GM23338 (cell line): Measurements from ENCODE around the gene FAM171A1.

Source experiments
- CREB1 ChIP-seq: fragments of 250-450 bp; sonication (Bioruptor Pico); IDR thresholded peaks from 2 replicates; pipeline ENCODE4 v1.5.0; 2020; ENCODE audit warnings: low read depth, mild to moderate bottlenecking, moderate library complexity
- CTCF ChIP-seq, 2 experiments: fragments of 200-600 bp in 1 of 2; sonication (generic) in 1 of 2; conservative IDR thresholded peaks; 2 replicates each; pipeline versions ENCODE4 v1.5.1 to v1.6.1; 2016 to 2017; ENCODE audit warnings: antibody characterized with exemption in 2 of 2, low read depth in 2 of 2, mild to moderate bottlenecking in 2 of 2, moderate library complexity in 1 of 2
- EZH2 ChIP-seq: fragments of 200-600 bp; sonication (generic); IDR thresholded peaks from one replicate; pipeline ENCODE4 v1.8.0; 2017; ENCODE audit warnings: antibody characterized with exemption, mild to moderate bottlenecking, low read depth; ENCODE audit not compliant: unreplicated experiment
- EZH2phosphoT487 ChIP-seq: fragments of 200-600 bp; sonication (generic); IDR thresholded peaks from one replicate; pipeline ENCODE4 v1.8.1; 2018; ENCODE audit warnings: antibody characterized with exemption; ENCODE audit not compliant: unreplicated experiment
- JUNB ChIP-seq: IDR thresholded peaks from one replicate; pipeline ENCODE4 v1.6.1; 2016; ENCODE audit warnings: antibody characterized with exemption; ENCODE audit not compliant: unreplicated experiment
- POLR2AphosphoS5 ChIP-seq: IDR thresholded peaks from 2 replicates; pipeline ENCODE4 v1.6.1; 2016; ENCODE audit warnings: antibody characterized with exemption, low read depth
- REST ChIP-seq: IDR thresholded peaks from one replicate; pipeline ENCODE4 v1.6.1; 2018; ENCODE audit warnings: antibody characterized with exemption; ENCODE audit not compliant: unreplicated experiment
- STAT1 ChIP-seq: IDR thresholded peaks from one replicate; pipeline ENCODE4 v1.6.1; 2016; ENCODE audit warnings: antibody characterized with exemption; ENCODE audit not compliant: unreplicated experiment
- ZNF114 ChIP-seq: fragments of 250-450 bp; sonication (Bioruptor Pico); IDR thresholded peaks from 2 replicates; pipeline ENCODE4 v1.5.0; 2020; ENCODE audit warnings: mild to moderate bottlenecking, moderate library complexity
- TF ChIP-seq, protein P1 (sequence below): fragments of 250-450 bp; sonication (Bioruptor Pico); IDR thresholded peaks from 2 replicates; pipeline ENCODE4 v1.5.0; 2020; ENCODE audit warnings: mild to moderate bottlenecking, moderate library complexity

GRCh38 chr10:15349112-15349511 is 22.0 kb downstream of the FAM171A1 start:
- TF ChIP-seq JUNB (no peak), CTCF (conservative IDR thresholded peaks at IDR 0.05; ENCODE audit: low read depth in 2 of 2) (no peak), POLR2AphosphoS5 (no peak), EZH2phosphoT487 (no peak), STAT1 (no peak), ZNF114 (CRISPR knock-in tag) (no peak), EZH2 (no peak), CREB1 (no peak), REST (no peak)
- TF ChIP-seq, protein P1, sequence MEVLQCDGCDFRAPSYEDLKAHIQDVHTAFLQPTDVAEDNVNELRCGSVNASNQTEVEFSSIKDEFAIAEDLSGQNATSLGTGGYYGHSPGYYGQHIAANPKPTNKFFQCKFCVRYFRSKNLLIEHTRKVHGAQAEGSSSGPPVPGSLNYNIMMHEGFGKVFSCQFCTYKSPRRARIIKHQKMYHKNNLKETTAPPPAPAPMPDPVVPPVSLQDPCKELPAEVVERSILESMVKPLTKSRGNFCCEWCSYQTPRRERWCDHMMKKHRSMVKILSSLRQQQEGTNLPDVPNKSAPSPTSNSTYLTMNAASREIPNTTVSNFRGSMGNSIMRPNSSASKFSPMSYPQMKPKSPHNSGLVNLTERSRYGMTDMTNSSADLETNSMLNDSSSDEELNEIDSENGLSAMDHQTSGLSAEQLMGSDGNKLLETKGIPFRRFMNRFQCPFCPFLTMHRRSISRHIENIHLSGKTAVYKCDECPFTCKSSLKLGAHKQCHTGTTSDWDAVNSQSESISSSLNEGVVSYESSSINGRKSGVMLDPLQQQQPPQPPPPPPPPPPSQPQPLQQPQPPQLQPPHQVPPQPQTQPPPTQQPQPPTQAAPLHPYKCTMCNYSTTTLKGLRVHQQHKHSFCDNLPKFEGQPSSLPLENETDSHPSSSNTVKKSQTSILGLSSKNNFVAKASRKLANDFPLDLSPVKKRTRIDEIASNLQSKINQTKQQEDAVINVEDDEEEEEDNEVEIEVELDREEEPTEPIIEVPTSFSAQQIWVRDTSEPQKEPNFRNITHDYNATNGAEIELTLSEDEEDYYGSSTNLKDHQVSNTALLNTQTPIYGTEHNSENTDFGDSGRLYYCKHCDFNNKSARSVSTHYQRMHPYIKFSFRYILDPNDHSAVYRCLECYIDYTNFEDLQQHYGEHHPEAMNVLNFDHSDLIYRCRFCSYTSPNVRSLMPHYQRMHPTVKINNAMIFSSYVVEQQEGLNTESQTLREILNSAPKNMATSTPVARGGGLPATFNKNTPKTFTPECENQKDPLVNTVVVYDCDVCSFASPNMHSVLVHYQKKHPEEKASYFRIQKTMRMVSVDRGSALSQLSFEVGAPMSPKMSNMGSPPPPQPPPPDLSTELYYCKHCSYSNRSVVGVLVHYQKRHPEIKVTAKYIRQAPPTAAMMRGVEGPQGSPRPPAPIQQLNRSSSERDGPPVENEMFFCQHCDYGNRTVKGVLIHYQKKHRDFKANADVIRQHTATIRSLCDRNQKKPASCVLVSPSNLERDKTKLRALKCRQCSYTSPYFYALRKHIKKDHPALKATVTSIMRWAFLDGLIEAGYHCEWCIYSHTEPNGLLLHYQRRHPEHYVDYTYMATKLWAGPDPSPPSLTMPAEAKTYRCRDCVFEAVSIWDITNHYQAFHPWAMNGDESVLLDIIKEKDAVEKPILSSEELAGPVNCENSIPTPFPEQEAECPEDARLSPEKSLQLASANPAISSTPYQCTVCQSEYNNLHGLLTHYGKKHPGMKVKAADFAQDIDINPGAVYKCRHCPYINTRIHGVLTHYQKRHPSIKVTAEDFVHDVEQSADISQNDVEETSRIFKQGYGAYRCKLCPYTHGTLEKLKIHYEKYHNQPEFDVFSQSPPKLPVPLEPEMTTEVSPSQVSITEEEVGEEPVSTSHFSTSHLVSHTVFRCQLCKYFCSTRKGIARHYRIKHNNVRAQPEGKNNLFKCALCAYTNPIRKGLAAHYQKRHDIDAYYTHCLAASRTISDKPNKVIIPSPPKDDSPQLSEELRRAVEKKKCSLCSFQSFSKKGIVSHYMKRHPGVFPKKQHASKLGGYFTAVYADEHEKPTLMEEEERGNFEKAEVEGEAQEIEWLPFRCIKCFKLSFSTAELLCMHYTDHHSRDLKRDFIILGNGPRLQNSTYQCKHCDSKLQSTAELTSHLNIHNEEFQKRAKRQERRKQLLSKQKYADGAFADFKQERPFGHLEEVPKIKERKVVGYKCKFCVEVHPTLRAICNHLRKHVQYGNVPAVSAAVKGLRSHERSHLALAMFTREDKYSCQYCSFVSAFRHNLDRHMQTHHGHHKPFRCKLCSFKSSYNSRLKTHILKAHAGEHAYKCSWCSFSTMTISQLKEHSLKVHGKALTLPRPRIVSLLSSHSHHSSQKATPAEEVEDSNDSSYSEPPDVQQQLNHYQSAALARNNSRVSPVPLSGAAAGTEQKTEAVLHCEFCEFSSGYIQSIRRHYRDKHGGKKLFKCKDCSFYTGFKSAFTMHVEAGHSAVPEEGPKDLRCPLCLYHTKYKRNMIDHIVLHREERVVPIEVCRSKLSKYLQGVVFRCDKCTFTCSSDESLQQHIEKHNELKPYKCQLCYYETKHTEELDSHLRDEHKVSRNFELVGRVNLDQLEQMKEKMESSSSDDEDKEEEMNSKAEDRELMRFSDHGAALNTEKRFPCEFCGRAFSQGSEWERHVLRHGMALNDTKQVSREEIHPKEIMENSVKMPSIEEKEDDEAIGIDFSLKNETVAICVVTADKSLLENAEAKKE (CRISPR knock-in tag): no peak
